Chondrocyte (in vitro differentiated cells): ENCODE results near the gene LAMTOR2. TPM values are rescaled to one million over a fixed set of nuclear protein-coding genes. Genes with fewer than 3 reads are reported as not detected.
"Not testable (repeated sequence)": the region's sequence is repeated elsewhere in the genome, so short reads cannot be mapped to it uniquely, and the experiment has no call there.

Experiments
- DNase-seq: peaks from one replicate; pipeline ENCODE4 v3.0.0; 2021; ENCODE audit warnings: mixed read lengths, low spot score
- H3K27ac Mint-ChIP-seq: one replicate; pipeline ENCODE4 v1.8.0; 2021; ENCODE audit warnings: mild to moderate bottlenecking, moderate library complexity, mixed read lengths; ENCODE audit not compliant: unreplicated experiment
- H3K27me3 Mint-ChIP-seq: 2 replicates; pipeline ENCODE4 v1.8.0; 2021; ENCODE audit warnings: low read depth, mixed read lengths
- H3K36me3 Mint-ChIP-seq: 2 replicates; pipeline ENCODE4 v1.8.0; 2021; ENCODE audit warnings: low read depth, mixed read lengths
- H3K4me1 Mint-ChIP-seq: 2 replicates; pipeline ENCODE4 v1.8.0; 2021; ENCODE audit warnings: low read depth, mild to moderate bottlenecking, mixed read lengths
- H3K4me3 Mint-ChIP-seq: one replicate; pipeline ENCODE4 v1.8.0; 2021; ENCODE audit warnings: mild to moderate bottlenecking, moderate library complexity, mixed read lengths; ENCODE audit not compliant: unreplicated experiment
- H3K9me3 Mint-ChIP-seq: 2 replicates; pipeline ENCODE4 v1.8.0; 2021; ENCODE audit warnings: low read depth, mixed read lengths
- total RNA-seq: library from RNA; stranded (reverse); gene quantifications from 3 replicates; pipeline ENCODE4 v1.2.1, GENCODE V29; 2021
- TF ChIP-seq, protein P1 (sequence below): fragments of 200-600 bp; sonication (generic); IDR thresholded peaks from 2 replicates; pipeline ENCODE4 v1.5.0; 2021; ENCODE audit warnings: antibody characterized with exemption, mild to moderate bottlenecking, moderate library complexity

LAMTOR2 gene
- total RNA-seq, 1 donor from 2014 or later: 55.0 TPM

DNA sequence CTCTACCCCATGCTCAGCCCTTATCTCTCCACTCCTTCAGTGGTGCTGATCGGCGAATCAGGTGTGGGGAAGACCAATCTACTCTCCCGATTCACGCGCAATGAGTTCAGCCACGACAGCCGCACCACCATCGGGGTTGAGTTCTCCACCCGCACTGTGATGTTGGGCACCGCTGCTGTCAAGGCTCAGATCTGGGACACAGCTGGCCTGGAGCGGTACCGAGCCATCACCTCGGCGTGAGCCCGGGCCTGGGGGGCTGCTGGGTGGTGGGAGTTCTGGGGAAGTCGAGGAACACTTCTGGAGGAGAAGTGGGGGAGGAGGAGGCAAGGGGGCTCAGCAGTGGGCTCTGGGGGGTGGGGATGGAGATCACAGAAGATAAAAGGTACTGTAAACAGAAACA, 11.3 kb downstream of the LAMTOR2 start:
- Mint-ChIP-seq H3K27me3 (no peaks in the 10 kb centered on the region), H3K27ac (no peak overlapping the region), H3K4me3 (no peak overlapping the region), H3K9me3 (no peaks in the 10 kb centered on the region), H3K36me3 (no peaks in the 10 kb centered on the region), H3K4me1 (no peaks in the 10 kb centered on the region)
- TF ChIP-seq, protein P1, sequence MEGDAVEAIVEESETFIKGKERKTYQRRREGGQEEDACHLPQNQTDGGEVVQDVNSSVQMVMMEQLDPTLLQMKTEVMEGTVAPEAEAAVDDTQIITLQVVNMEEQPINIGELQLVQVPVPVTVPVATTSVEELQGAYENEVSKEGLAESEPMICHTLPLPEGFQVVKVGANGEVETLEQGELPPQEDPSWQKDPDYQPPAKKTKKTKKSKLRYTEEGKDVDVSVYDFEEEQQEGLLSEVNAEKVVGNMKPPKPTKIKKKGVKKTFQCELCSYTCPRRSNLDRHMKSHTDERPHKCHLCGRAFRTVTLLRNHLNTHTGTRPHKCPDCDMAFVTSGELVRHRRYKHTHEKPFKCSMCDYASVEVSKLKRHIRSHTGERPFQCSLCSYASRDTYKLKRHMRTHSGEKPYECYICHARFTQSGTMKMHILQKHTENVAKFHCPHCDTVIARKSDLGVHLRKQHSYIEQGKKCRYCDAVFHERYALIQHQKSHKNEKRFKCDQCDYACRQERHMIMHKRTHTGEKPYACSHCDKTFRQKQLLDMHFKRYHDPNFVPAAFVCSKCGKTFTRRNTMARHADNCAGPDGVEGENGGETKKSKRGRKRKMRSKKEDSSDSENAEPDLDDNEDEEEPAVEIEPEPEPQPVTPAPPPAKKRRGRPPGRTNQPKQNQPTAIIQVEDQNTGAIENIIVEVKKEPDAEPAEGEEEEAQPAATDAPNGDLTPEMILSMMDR: no peak
- DNase-seq: no peak

GRCh38 chr1:156067262-156067661, 12.7 kb downstream of the LAMTOR2 start:
- TF ChIP-seq, protein P1: no peak
- no peak overlapping the region for H3K4me3 Mint-ChIP-seq

DNA sequence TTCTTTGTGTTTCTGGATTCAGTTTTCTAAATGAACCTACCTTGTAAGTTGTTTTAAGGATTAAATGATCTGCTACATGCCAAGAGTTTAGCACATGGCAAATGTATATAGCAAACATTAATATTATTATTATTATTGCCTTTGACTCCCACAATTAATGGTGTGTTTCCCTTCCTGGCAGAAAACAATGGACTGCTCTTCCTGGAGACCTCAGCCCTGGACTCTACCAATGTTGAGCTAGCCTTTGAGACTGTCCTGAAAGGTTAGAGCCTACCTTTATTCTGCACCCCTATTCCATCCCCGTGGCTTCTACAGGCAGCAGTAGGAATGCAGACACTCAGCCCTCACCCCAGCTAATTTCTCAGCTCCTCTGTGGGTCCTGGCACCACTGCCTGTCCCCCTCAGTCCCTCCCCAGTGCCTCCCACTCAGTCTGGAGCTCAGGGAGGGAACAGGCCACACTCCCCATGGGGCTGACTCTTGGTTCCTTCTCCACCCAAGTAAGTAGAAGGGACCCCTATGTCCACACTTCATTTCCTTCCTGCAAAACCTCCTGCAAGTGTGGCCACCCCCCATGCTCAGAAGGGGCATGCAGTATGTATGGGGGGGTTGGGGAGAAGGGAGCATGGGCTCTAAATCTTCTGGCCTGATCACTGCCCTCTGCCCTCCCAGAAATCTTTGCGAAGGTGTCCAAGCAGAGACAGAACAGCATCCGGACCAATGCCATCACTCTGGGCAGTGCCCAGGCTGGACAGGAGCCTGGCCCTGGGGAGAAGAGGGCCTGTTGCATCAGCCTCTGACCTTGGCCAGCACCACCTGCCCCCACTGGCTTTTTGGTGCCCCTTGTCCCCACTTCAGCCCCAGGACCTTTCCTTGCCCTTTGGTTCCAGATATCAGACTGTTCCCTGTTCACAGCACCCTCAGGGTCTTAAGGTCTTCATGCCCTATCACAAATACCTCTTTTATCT, 15.2 kb downstream of the LAMTOR2 start:
- no peak for DNase-seq
- TF ChIP-seq, protein P1: no peak
- H3K27me3 Mint-ChIP-seq: no peaks in the 10 kb centered on the region
- no peaks in the 10 kb centered on the region for H3K9me3 Mint-ChIP-seq
- peak overlapping the region; percentile 2 for H3K27ac Mint-ChIP-seq
- H3K4me1 Mint-ChIP-seq: no peaks in the 10 kb centered on the region
- H3K4me3 Mint-ChIP-seq: no peak overlapping the region
- peaks cover 2% of the 10 kb centered on the region for H3K36me3 Mint-ChIP-seq

More at GRCh38 chr1:156067262-156067661, 12.7 kb downstream of the LAMTOR2 start:
- Mint-ChIP-seq H3K36me3 (no peaks in the 10 kb centered on the region), H3K27ac (no peak overlapping the region), H3K4me1 (no peaks in the 10 kb centered on the region), H3K27me3 (no peaks in the 10 kb centered on the region), H3K9me3 (no peaks in the 10 kb centered on the region)
- DNase-seq: no peak

DNA sequence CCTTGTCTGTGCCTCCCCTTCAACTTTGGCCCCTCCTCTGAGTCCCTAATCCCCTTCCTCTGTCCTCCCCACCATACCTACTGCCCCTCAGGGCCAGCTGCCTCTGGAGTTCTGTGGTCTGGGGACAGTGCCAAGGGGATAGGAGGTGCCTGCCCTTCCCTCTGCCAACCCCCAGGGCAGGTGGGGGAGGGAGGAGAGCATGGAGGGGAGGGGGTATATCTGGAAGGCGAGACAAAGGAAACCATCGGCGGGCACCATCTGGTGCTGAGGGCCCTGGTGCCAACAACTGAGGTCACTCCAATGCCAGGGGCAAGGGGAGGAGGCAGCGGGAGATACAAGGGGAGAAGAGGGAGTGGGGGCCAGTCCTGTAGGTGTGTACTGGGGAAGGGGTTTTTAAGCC, 16.0 kb downstream of the LAMTOR2 start:
- Mint-ChIP-seq H3K27me3 (no peaks in the 10 kb centered on the region), H3K27ac (peak overlapping the region; percentile 2), H3K4me1 (peaks cover 5% of the 10 kb centered on the region), H3K4me3 (no peak overlapping the region), H3K9me3 (no peaks in the 10 kb centered on the region), H3K36me3 (peaks cover 3% of the 10 kb centered on the region)
- TF ChIP-seq, protein P1: no peak
- DNase-seq: no peak

DNA sequence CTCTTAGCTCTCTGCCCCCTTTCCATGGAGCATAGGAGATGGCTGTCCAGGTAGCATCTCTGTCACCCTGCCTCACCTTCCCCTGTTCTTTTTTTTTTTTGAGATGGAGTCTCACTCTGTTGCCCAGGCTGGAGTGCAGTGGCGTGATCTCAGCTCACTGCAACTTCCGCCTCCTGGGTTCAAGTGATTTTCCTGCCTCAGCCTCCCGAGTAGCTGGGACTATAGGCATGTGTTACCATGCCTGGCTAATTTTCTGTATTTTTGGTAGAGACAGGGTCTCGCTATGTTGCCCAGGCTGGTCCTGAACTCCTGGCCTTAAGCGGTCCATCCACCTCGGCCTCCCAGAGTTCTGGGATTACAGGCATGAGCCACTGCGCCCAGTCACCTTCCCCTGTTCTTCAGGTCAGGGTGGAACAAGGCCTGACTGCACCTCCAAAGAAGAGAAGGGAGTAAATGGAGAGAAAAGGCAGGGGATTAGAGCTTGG, 16.8 kb downstream of the LAMTOR2 start:
- DNase-seq, H3K27ac Mint-ChIP-seq: not testable (repeated sequence)
- peaks cover 11% of the 10 kb centered on the region for H3K4me1 Mint-ChIP-seq

More for the DNA sequence above, 16.8 kb downstream of the LAMTOR2 start:
- H3K9me3 Mint-ChIP-seq, H3K4me3 Mint-ChIP-seq, H3K27me3 Mint-ChIP-seq, H3K36me3 Mint-ChIP-seq: not testable (repeated sequence)
